Upper lobe of left lung (tissue), 6 donors: ENCODE results near the gene ERN2. TPM values are rescaled to one million over a fixed set of nuclear protein-coding genes. Genes with fewer than 3 reads are reported as not detected.

ENCODE experiments used
- ATAC-seq, 2 donors: fragments of 200-7000 bp; cut with Tn5 transposase; one replicate each; pipeline ENCODE4 v1.9.1; 2022; ENCODE audit warnings: mild to moderate bottlenecking in 2 of 2, moderate library complexity in 2 of 2; ENCODE audit not compliant: low FRiP score in 2 of 2
- DNase-seq, 2 donors: peaks; one replicate each; pipeline ENCODE4 v3.0.0-alpha.2; 2019 to 2020
- H3K27ac ChIP-seq, 4 donors: fragments of 200-600 bp; sonication (generic); one replicate each; pipeline ENCODE4 v1.5.1; 2016 to 2019
- H3K27me3 ChIP-seq, 4 donors: fragments of 200-600 bp; sonication (generic); one replicate each; pipeline ENCODE4 v1.5.1; 2017 to 2019
- H3K36me3 ChIP-seq, 4 donors: fragments of 200-600 bp; sonication (generic); one replicate each; pipeline ENCODE4 v1.5.1; 2016 to 2019
- H3K4me1 ChIP-seq, 4 donors: fragments of 200-600 bp; sonication (generic); one replicate each; pipeline ENCODE4 v1.5.1; 2018 to 2019
- H3K4me3 ChIP-seq, 4 donors: fragments of 200-600 bp; sonication (generic); one replicate each; pipeline ENCODE4 v1.5.1; 2017 to 2019; ENCODE audit warnings: mild to moderate bottlenecking in 2 of 4, moderate library complexity in 1 of 4
- H3K9me3 ChIP-seq, 4 donors: fragments of 200-600 bp; sonication (generic); one replicate each; pipeline ENCODE4 v1.5.1; 2018 to 2019
- EP300 ChIP-seq, 4 donors: sonication (generic); formaldehyde crosslinking; IDR thresholded peaks; one replicate each; pipeline ENCODE4 v1.5.1; 2017; ENCODE audit warnings: antibody characterized with exemption in 4 of 4, control low read depth in 2 of 4
- POLR2A ChIP-seq, 4 donors: fragments of 450-650 bp; IDR thresholded peaks; one replicate each; pipeline ENCODE4 v1.5.1; 2016 to 2017; ENCODE audit warnings: antibody characterized with exemption in 4 of 4, mild to moderate bottlenecking in 2 of 4
- POLR2AphosphoS5 ChIP-seq, 2 donors: sonication (generic); formaldehyde crosslinking; IDR thresholded peaks; one replicate each; pipeline ENCODE4 v1.5.1; 2017; ENCODE audit warnings: antibody characterized with exemption in 2 of 2
- WGBS, 2 donors: methylation state at CpG; one replicate each; pipeline ENCODE4 v1.1.5; 2017 to 2018; 5-methylcytosine and 5-hydroxymethylcytosine counted together
- total RNA-seq, 6 donors: library from RNA; depleted of rRNA in 4 of 6; stranded (reverse); fragments of >200 nt in 4 of 6; gene quantifications; one replicate each; pipeline versions ENCODE4 v1.1.0 to v1.2.1, GENCODE V29; 2016 to 2021
- TF ChIP-seq, protein P1 (sequence below), 6 experiments: fragments of 450-650 bp in 4 of 6; fragments of 200-600 bp in 2 of 6; sonication (generic) in 2 of 6; IDR thresholded peaks; one replicate each; pipeline ENCODE4 v1.5.1; 2016 to 2019; ENCODE audit warnings: antibody characterized with exemption in 6 of 6
- donor health status: DM: no; HTN: no; CAD: no; lungs with moderate emphysema.
- donor health status: DM: no; HTN: yes; CAD: no; lungs with severe emphysema.

The ERN2 gene
- 1 to 10 TPM in 4 of 6 donors, under 1 TPM in 2; 0.46 to 9.6 (median 1.3) TPM for total RNA-seq

DNA sequence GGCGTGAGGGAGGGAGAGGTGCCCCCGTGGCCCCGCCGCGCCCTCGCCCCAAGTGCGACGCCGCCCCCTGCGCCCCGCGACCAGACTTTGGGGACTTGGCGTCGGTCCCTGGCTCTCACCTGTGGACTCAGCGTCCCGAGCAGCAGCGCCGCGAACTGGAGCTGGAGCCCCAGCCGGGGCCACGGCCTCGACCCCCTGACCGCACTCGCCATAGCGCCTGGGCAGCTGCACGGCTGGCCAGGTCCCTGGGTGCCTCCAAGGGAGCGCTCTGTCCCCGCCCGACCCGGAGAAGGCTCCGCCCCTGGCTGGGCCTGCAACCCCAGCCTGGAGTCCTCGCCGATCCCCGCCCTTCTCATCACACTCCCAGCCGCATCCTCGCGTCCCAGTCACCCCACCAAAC lies at the start of gene ERN2:
Gene ERN2 (minus strand): TSS at position 247 of the 400 bp plus-strand sequence. CDS start 35 bp downstream, at position 212.
- TF ChIP-seq EP300 (IDR thresholded peaks at IDR 0.05) (no peak), POLR2A (IDR thresholded peaks at IDR 0.05) (no peak)
- peak within 1 kb of the TSS in 2 of 4 donors; percentile 7 to 20 for H3K4me3 ChIP-seq
- H3K27ac ChIP-seq, result no peak within 1 kb of the TSS
- no peaks in the 10 kb centered on the region for H3K36me3 ChIP-seq
- H3K4me1 ChIP-seq, result peaks cover 0 to 5% (median 2%) of the 10 kb centered on the region in 4 donors
- 2% methylated on average over 14 of the region's 37 CpGs for WGBS, 2 donors
- DNase-seq (peak in 1 of 2 donors; percentile 61), ATAC-seq (no peak)
- H3K9me3 ChIP-seq, result peaks cover 0 to 14% (median 10%) of the 10 kb centered on the region in 4 donors
- peaks cover 0 to 14% (median 3%) of the 10 kb centered on the region in 4 donors for H3K27me3 ChIP-seq

DNA sequence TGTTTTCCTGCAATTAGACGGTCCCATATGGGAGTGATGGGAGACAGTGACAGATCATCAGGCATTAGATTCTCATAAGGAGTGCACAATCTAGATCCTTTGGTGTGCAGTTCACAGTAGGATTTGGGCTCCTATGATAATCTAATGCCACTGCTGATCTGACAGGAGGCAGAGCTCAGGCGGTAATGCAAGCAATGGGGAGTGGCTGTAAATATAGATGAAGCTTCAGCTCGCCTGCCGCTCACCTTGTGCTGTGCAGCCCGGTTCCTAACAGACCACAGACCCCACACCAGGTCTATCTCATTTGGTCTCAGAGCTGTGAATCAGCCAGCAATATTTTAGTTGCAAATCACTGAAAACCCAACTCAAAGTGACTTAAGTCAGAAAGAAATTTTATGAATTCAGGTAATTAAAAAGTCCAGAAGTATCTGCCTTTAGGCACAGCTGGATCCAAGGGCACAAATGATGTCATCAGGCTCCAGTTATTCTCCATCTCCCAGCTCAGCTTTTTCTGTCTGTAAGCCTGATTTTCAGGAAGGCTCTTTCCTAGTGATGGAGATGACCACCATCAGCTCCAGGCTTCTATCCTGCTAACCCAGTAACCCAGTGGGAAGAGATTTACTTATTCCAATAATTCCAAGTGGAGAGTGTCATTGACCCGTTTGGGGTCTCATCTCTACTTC lies 45.1 kb upstream of the ERN2 start:
- Histone ChIP-seq H3K27me3 (peaks cover 0 to 15% (median 12%) of the 10 kb centered on the region in 4 donors), H3K4me3 (no peak overlapping the region), H3K36me3 (no peaks in the 10 kb centered on the region), H3K27ac (no peak overlapping the region), H3K4me1 (peaks cover 7 to 14% (median 9%) of the 10 kb centered on the region in 4 donors), H3K9me3 (no peaks in the 10 kb centered on the region)
- TF ChIP-seq, protein P1, sequence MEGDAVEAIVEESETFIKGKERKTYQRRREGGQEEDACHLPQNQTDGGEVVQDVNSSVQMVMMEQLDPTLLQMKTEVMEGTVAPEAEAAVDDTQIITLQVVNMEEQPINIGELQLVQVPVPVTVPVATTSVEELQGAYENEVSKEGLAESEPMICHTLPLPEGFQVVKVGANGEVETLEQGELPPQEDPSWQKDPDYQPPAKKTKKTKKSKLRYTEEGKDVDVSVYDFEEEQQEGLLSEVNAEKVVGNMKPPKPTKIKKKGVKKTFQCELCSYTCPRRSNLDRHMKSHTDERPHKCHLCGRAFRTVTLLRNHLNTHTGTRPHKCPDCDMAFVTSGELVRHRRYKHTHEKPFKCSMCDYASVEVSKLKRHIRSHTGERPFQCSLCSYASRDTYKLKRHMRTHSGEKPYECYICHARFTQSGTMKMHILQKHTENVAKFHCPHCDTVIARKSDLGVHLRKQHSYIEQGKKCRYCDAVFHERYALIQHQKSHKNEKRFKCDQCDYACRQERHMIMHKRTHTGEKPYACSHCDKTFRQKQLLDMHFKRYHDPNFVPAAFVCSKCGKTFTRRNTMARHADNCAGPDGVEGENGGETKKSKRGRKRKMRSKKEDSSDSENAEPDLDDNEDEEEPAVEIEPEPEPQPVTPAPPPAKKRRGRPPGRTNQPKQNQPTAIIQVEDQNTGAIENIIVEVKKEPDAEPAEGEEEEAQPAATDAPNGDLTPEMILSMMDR (IDR thresholded peaks at IDR 0.05), result no peak
- no peak for TF ChIP-seq POLR2AphosphoS5 (IDR thresholded peaks at IDR 0.05)
- no peak for TF ChIP-seq POLR2A (IDR thresholded peaks at IDR 0.05)
- ATAC-seq (no peak), DNase-seq (no peak)
- WGBS, 2 donors, result 86 to 88% methylated on average over 6 of the region's 6 CpGs

DNA sequence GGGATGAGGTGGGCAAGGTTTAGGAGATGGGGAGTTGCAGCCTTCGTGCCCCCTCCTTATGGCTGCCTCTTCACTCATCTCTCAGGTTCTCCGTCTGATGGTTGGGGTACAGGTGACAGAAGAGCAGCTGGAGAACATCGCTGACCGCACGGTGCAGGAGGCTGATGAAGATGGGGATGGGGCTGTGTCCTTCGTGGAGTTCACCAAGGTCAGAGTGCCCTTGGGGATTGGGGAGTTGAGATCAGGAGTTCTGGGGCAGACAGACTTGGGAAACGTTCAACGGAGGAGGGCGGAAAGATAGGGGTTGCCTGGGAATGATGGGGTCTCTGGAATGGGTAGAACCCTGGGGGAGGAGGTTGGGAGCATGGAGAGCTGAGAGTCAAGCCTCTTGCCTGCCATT lies 44.1 kb upstream of the ERN2 start:
- WGBS, 2 donors, result 80 to 86% methylated on average over 9 of the region's 9 CpGs
- TF ChIP-seq POLR2A (IDR thresholded peaks at IDR 0.05), result no peak
- TF ChIP-seq POLR2AphosphoS5 (IDR thresholded peaks at IDR 0.05), result no peak
- no peak for TF ChIP-seq EP300 (IDR thresholded peaks at IDR 0.05)
- TF ChIP-seq, protein P1 (IDR thresholded peaks at IDR 0.05), result no peak
- Histone ChIP-seq H3K27ac (no peak overlapping the region), H3K27me3 (peaks cover 0 to 15% (median 12%) of the 10 kb centered on the region in 4 donors), H3K9me3 (no peaks in the 10 kb centered on the region), H3K4me1 (peaks cover 7 to 14% (median 9%) of the 10 kb centered on the region in 4 donors), H3K4me3 (no peak overlapping the region), H3K36me3 (no peaks in the 10 kb centered on the region)
- peak in 1 of 2 donors; percentile 54 for ATAC-seq
- no peak for DNase-seq

DNA sequence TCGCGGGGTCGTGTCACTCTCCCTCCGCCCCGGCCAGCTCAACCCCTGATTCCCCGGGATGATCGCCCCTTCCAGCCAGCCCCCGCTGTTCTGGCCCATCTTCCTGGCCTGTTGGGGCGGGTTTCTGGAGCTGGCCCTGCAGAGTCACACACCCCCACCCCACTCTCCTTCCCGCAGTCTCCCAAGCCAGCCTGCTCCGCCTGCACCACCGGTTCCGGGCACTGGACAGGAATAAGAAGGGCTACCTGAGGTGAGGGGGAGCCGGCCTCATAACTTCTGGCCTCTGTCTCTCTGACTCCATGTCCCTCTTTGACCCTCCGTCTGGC lies 42.4 kb upstream of the ERN2 start:
- H3K4me3 ChIP-seq, result no peak overlapping the region
- 43 to 57% methylated on average over 7 to 15 of the region's 15 CpGs for WGBS, 2 donors
- no peaks in the 10 kb centered on the region for H3K36me3 ChIP-seq
- peaks cover 7 to 14% (median 9%) of the 10 kb centered on the region in 4 donors for H3K4me1 ChIP-seq
- H3K27me3 ChIP-seq, result peaks cover 0 to 15% (median 12%) of the 10 kb centered on the region in 4 donors
- H3K27ac ChIP-seq, result no peak overlapping the region
- ATAC-seq, result peak in 1 of 2 donors; percentile 8
- DNase-seq, result peak in 1 of 2 donors; percentile 50
- no peaks in the 10 kb centered on the region for H3K9me3 ChIP-seq
- TF ChIP-seq POLR2A (IDR thresholded peaks at IDR 0.05) (no peak), EP300 (IDR thresholded peaks at IDR 0.05) (no peak), POLR2AphosphoS5 (IDR thresholded peaks at IDR 0.05) (no peak)
- TF ChIP-seq, protein P1 (IDR thresholded peaks at IDR 0.05), result no peak

DNA sequence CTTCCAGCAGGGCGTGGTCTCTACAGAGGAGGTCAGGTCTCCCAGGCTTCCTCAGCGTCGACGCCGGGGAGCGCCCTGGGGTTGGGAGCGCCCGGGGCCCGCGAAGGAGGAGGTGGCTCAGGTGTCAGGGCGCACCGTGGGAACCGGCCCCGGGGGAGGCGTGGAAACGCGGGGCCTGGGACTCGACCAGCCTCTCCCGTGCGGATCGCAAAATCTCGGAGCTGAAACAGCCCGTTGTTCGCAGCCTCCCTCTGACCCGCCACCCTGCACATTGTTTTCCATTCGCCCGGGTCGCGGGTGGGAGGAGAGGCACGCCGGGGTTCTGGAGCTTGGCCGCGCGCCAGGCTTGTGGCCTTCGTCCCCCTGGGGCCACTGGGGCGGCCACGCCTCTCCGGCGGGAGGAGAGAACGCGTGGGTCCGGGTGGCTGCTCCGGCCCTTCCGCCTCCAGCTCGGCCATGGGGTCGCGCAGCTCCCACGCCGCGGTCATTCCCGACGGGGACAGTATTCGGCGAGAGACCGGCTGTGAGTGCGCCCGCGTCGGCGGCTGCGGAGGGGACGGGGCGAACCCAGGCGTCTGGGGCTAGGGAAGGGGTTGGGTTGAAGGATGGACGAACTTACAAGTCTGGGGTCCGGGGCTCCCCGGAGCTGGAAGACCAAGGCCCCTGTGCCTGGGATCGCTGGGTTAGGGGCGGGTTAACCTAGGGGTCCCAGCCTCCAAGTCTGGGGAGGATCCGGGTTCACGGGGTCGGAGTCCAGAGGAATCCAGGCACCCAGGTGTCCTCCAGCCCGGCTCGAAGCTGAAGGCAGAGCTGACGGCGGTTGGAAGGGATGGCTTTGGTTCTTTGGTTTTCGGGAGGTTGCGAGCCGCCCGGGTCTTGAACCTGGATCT lies 41.8 kb upstream of the ERN2 start, which contains the start of gene CHP2:
Gene CHP2 (plus strand): TSS at position 433 of the 890 bp plus-strand sequence. CDS start 24 bp downstream, at position 457.
- Histone ChIP-seq H3K27ac (no peak within 1 kb of the TSS), H3K27me3 (peaks cover 0 to 15% (median 12%) of the 10 kb centered on the region in 4 donors), H3K9me3 (no peaks in the 10 kb centered on the region), H3K36me3 (no peaks in the 10 kb centered on the region), H3K4me3 (peak within 1 kb of the TSS in 3 of 4 donors; percentile 15 to 34 (median 25)), H3K4me1 (peaks cover 7 to 14% (median 9%) of the 10 kb centered on the region in 4 donors)
- 6 to 9% methylated on average over 37 to 40 of the region's 80 CpGs for WGBS, 2 donors
- TF ChIP-seq POLR2A (IDR thresholded peaks at IDR 0.05), result no peak
- TF ChIP-seq EP300 (IDR thresholded peaks at IDR 0.05), result no peak
- TF ChIP-seq, protein P1 (IDR thresholded peaks at IDR 0.05), result no peak
- TF ChIP-seq POLR2AphosphoS5 (IDR thresholded peaks at IDR 0.05), result no peak
- DNase-seq (peak in 1 of 2 donors; percentile 86), ATAC-seq (peak in 1 of 2 donors; percentile 32)
